Vagina (tissue), 2 donors: ENCODE results near the gene NFKBIZ.
"Not testable (repeated sequence)": the region's sequence is repeated elsewhere in the genome, so short reads cannot be mapped to it uniquely, and the experiment has no call there.

Experiments used
- CTCF ChIP-seq, 3 experiments: fragments of 450-650 bp in 2 of 3; fragments of 200-600 bp in 1 of 3; sonication (generic) in 1 of 3; IDR thresholded peaks; one replicate each; pipeline ENCODE4 v1.5.1; 2017 to 2019; ENCODE audit warnings: antibody characterized with exemption in 3 of 3, mild to moderate bottlenecking in 2 of 3, moderate library complexity in 2 of 3
- POLR2A ChIP-seq, 2 donors: fragments of 450-650 bp; IDR thresholded peaks; one replicate each; pipeline ENCODE4 v1.6.1; 2017; ENCODE audit warnings: antibody characterized with exemption in 2 of 2, mild to moderate bottlenecking in 2 of 2, moderate library complexity in 2 of 2

GRCh38 chr3:101905573-101905972 is 56.3 kb downstream of the NFKBIZ start:
- TF ChIP-seq CTCF, POLR2A (IDR thresholded peaks at IDR 0.05): not testable (repeated sequence)
